ENCODE results near the gene MPDZ. TPM values are rescaled to one million over a fixed set of nuclear protein-coding genes. Genes with fewer than 3 reads are reported as not detected.

MPDZ gene
- total RNA-seq, 1 experiment from 2014 or later: 46.7 TPM

- Histone ChIP-seq H2BK5ac (ENCODE audit: insufficient read length, low read length) (no peak overlapping the region), H3K23ac (ENCODE audit: insufficient read length, low read depth, low read length) (no peak overlapping the region), H3K14ac (ENCODE audit: insufficient read depth, low read length) (no peak overlapping the region), H3K27ac (ENCODE audit: insufficient read length, low read depth, low read length) (no peak overlapping the region), H2BK120ac (ENCODE audit: low read depth, low read length, poor library complexity, severe bottlenecking) (no peak overlapping the region), H3K4ac (ENCODE audit: low read depth, low read length) (no peak overlapping the region), H3K27me3 (ENCODE audit: insufficient read depth, low read length) (no peaks in the 10 kb centered on the region), H3K4me1 (ENCODE audit: insufficient read depth, low read length) (no peaks in the 10 kb centered on the region), H3K79me2 (ENCODE audit: insufficient read depth, low read length) (no peaks in the 10 kb centered on the region), H2BK15ac (ENCODE audit: low read depth, low read length) (no peak overlapping the region), H3K18ac (ENCODE audit: insufficient read length, low read depth, low read length) (no peak overlapping the region), H2BK20ac (ENCODE audit: low read depth, low read length, poor library complexity, severe bottlenecking) (no peak overlapping the region), H3K56ac (ENCODE audit: insufficient read length, low read depth, low read length) (no peak overlapping the region), H3K79me1 (ENCODE audit: insufficient read depth, low read depth, low read length, poor library complexity, severe bottlenecking) (no peaks in the 10 kb centered on the region), H3T11ph (ENCODE audit: low read length) (no peak overlapping the region), H4K8ac (replicated peaks; ENCODE audit: insufficient read length, low read depth, low read length) (no peak overlapping the region), H3K9me3 (ENCODE audit: control insufficient read depth, low read depth, low read length) (no peaks in the 10 kb centered on the region), H2AK5ac (ENCODE audit: insufficient read length, low read length) (no peak overlapping the region), H2AFZ (ENCODE audit: low read length) (no peak overlapping the region), H3K9ac (ENCODE audit: extremely low read depth, insufficient read length, low read length) (no peak overlapping the region), H4K20me1 (ENCODE audit: control insufficient read depth, insufficient read depth, insufficient read length) (no peaks in the 10 kb centered on the region), H3K23me2 (ENCODE audit: insufficient read length, low read depth, low read length, poor library complexity, severe bottlenecking) (no peaks in the 10 kb centered on the region), H2BK12ac (ENCODE audit: insufficient read length, low read depth, low read length) (no peak overlapping the region), H3K4me2 (ENCODE audit: insufficient read depth, insufficient read length, low read length) (no peak overlapping the region), H4K91ac (ENCODE audit: insufficient read length, low read depth, low read length) (no peak overlapping the region), H4K5ac (ENCODE audit: insufficient read length, low read depth, low read length) (no peak overlapping the region)
- Mint-ChIP-seq H3K4me3 (no peak overlapping the region), H3K9me3 (peaks cover 0 to 2% of the 10 kb centered on the region in 2 experiments; a peak in 1 of 5 replicates), H3K27ac (no peak overlapping the region), H3K4me1 (peaks cover 5 to 9% of the 10 kb centered on the region in 2 experiments), H3K27me3 (ENCODE audit: low read depth) (no peaks in the 10 kb centered on the region; the same call in 1 of the 2 replicates), H3K36me3 (ENCODE audit: insufficient read depth in 1 of 3, low read depth in 3 of 3) (no peaks in the 10 kb centered on the region)
- no peak for DNase-seq
- TF ChIP-seq, protein P1, sequence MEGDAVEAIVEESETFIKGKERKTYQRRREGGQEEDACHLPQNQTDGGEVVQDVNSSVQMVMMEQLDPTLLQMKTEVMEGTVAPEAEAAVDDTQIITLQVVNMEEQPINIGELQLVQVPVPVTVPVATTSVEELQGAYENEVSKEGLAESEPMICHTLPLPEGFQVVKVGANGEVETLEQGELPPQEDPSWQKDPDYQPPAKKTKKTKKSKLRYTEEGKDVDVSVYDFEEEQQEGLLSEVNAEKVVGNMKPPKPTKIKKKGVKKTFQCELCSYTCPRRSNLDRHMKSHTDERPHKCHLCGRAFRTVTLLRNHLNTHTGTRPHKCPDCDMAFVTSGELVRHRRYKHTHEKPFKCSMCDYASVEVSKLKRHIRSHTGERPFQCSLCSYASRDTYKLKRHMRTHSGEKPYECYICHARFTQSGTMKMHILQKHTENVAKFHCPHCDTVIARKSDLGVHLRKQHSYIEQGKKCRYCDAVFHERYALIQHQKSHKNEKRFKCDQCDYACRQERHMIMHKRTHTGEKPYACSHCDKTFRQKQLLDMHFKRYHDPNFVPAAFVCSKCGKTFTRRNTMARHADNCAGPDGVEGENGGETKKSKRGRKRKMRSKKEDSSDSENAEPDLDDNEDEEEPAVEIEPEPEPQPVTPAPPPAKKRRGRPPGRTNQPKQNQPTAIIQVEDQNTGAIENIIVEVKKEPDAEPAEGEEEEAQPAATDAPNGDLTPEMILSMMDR (conservative IDR thresholded peaks at IDR 0.05): no peak
- no CpG with 5 or more reads among the region's 4 CpGs for WGBS (ENCODE audit: extremely low coverage, insufficient read length, low lambda C conversion rate)
Observed at GRCh38 chr9:13090628-13091027, 188.9 kb downstream of the MPDZ start.
